HG03432 (cell line): ENCODE results near the gene LCE1B.

Experiments used
- ATAC-seq: cut with Tn5 transposase; IDR thresholded peaks from one replicate; pipeline ENCODE4 v1.9.1; 2021; ENCODE audit warnings: mild to moderate bottlenecking, moderate library complexity; ENCODE audit not compliant: unreplicated experiment

The LCE1B gene, protein sequence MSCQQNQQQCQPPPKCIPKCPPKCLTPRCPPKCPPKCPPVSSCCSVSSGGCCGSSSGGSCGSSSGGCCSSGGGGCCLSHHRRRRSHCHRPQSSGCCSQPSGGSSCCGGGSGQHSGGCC

GRCh38 chr1:152811671-152812070 lies at the start of gene LCE1B:
Gene LCE1B (plus strand): TSS chr1:152811971. CDS start chr1:152812447, 476 bp downstream.
- no peak for ATAC-seq

GRCh38 chr1:152768847-152769533 lies 42.8 kb upstream of the LCE1B start:
- ATAC-seq = no peak

DNA sequence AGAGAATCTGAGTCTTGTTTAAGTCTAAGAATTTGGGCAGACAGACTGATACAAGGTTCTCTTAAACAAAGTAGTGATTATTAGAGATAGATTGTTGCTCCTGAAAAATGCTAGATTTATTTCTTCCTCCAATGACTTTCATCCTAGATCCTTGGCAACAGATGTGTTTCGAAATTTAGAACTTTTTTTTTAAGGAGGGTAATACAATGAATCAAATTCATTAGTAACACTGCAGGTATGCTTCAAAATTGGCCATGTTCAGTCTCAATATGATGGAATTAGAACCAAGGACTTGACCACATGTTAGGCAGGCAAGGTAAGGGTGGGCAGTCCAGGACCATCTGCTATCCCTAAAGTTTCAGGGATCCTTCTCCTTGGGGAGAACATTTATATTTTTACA lies 41.4 kb upstream of the LCE1B start:
- ATAC-seq = no peak

DNA sequence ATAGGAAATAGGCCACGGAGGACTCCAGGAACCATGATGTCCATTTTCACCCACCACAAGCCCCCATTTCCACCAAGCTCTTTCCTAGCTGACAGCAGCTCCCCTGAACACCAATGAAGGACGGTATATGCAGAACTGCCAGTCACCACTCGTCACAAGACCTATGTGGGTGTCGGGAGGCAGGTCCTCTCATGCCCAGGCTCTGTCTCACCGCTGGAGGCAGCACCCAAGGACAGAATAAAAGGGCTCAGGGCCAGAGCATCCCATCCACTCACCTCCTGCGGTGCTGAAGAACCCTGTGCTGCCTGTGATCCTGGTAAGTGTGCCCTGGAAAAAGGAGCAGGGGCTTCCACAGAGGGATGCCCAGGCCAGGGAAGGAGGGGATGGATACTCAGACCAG lies 36.9 kb upstream of the LCE1B start, which contains the start of gene LCE1F:
Gene LCE1F (plus strand): TSS at position 266 of the 400 bp plus-strand sequence. CDS start 1,232 bp downstream, outside the sequence.
- no peak for ATAC-seq

GRCh38 chr1:152776361-152776760 lies 35.4 kb upstream of the LCE1B start:
- ATAC-seq = no peak

- no peak for ATAC-seq
These were observed 34.1 kb upstream of the LCE1B start for GRCh38 chr1:152777510-152778137.

GRCh38 chr1:152783095-152783494 lies 28.7 kb upstream of the LCE1B start:
- no peak for ATAC-seq

- no peak for ATAC-seq
These were observed 25.7 kb upstream of the LCE1B start, which contains the start of gene LCE1E for GRCh38 chr1:152786077-152786476. Gene LCE1E (plus strand): TSS chr1:152786257. CDS start chr1:152787300, 1,043 bp downstream.

- no peak for ATAC-seq
These were observed 16.1 kb upstream of the LCE1B start for GRCh38 chr1:152795686-152796085.

DNA sequence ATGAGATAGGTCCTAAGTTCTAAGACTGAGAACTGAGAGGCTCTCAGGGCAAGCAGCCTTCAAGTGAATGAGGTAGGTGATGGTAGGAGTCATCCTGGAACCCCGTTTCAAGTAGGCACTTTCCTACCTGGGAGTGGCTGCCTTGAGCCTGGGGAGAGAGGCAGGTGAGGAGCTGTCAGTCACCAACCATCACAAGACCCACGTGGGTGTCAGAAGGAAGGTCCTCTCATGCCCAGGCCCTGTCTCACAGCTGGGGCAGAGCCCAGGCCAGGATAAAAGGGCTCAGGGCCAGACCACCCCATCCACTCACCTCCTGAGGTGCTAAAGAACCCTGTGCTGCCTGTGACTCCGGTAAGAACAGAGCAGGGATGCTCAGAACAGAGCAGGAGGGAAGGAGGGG lies 15.3 kb upstream of the LCE1B start, which contains the start of gene LCE1D:
Gene LCE1D (plus strand): TSS at position 301 of the 400 bp plus-strand sequence. CDS start 1,074 bp downstream, outside the sequence.
- no peak for ATAC-seq

DNA sequence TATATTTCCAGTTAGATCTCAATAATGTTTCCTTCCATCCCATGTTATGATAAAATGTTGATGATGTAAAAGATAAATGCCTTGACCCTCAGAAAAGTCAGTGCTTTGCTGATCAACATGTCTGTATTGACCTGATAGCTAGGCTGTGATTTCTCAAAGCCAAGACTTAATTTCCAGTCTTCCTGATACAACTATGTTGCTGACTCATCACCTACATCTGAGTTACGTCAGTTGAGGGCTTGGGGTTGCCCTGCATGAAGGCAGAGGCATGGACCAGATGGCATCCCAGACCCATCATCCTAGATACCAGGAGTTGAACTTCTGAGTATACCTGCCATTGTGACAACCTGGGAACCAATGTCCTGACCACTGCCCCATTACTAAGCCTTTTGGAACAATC lies 10.4 kb upstream of the LCE1B start:
- no peak for ATAC-seq

DNA sequence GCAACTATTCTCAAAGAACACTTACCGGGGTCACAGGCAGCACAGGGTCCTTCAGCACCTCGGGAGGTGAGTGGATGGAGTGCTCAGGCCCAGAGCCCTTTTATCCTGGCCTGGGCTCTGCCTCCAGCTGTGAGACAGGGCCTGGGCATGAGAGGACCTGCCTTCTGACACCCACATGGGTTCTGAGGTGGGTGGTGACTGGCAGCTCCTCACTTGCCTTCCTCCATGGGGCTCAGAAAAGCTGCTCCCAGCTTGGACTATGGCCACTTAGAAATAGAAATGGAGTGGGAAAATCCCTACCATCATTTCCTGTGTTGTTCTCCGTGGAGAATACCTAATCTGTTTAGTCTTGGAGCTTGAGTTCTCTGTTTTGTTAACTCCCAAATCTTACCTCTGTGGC lies 5.2 kb upstream of the LCE1B start, which contains the start of gene LCE1C:
Gene LCE1C (minus strand): TSS at position 76 of the 400 bp plus-strand sequence. CDS start 1,173 bp downstream, outside the sequence.
- ATAC-seq = no peak

- ATAC-seq = no peak
These were observed 721 bp upstream of the LCE1B start for GRCh38 chr1:152811050-152811449.

DNA sequence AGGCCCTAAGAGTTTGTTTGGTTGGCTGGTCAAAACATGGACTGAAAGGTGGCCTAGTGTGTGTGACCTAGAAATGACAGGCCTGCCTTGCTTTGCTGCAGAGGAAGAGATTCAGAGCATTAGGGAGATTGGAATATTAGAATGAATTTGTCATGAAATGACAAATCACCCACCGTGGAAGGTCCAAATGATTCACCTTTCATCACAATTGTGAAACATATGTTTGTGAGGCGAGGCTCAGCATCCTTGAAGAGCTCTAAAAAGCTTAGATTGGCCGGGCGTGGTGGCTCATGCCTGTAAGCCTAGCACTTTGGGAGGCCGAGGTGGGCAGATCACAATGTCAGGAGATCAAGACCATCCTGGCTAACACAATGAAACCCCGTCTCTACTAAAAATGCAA lies 5.5 kb downstream of the LCE1B start:
- no peak for ATAC-seq

DNA sequence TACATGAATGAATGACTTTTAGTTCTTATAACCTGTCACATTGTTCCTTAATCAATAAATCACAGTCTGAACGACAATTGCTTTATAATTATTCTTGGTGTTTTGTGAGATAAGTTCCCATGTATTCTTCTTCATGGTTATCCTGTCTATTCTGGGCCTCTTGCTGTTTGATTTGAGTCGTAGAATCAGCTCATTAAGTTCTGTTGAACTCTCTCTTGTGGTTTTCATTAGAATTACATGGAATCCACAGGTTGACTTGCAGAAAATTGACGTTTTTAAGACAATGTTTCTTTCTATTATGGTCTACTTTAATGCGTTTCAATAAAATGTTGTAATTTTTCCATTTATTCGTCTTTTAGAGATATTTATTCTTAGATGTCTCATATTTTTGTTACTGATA lies 11.5 kb downstream of the LCE1B start:
- ATAC-seq = no peak

DNA sequence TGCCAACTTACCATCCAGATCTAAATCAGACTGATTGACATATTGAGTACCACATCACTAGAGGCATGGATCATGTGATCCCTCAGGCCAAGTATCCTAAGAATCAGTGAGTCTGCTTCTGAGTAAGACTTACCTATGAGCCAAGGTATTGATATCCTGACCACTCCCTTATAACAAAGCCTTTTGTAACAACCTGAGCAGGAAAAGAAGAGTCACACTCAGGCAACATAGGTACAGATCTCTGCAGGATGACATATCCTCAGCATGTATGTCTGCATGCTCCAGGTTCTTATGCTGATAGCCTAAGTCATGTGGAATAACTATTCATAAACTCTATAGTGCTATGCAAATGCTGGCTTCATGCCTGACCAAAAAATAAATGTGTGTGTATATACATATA lies 13.2 kb downstream of the LCE1B start:
- ATAC-seq = no peak

DNA sequence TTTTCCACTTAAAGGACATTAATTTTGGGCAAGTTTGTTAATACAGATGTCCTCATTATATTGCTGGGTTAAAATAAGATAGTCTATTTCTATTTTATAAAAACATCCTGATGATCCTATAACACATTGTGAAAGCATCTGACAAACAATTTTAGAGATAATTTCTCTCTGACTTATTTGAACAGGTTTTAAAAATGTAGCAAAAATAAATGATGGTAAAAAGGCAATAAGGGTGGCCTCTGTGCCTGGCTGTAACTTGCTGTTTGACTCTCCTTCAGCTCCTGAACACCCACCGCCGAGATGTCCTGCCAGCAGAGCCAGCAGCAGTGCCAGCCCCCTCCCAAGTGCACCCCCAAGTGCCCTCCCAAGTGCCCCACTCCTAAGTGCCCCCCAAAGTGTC lies 15.4 kb downstream of the LCE1B start, which contains the start of gene LCE1A:
Gene LCE1A (plus strand): TSS at position 301 of the 400 bp plus-strand sequence. CDS start 0 bp downstream, at position 301.
- no peak for ATAC-seq

DNA sequence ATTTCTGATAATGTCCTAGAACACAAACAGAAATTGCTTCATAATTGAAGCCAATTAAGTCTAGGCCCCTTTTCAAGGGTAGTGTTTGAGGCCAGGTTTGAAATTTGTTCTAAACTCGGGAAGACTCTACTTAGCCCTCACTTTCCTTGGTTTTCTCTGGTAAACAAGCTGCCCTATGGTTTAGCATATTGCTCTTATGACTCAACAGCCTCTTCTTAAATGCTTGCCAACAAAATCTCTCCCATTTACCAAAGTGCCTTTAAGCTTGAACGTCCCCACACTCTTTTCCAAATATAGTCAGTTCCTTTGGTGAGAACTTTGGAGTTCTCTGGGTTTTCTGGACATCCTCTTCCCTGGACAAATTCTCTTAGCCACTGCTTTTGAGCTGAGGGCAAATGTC lies 25.1 kb downstream of the LCE1B start:
- ATAC-seq = no peak

DNA sequence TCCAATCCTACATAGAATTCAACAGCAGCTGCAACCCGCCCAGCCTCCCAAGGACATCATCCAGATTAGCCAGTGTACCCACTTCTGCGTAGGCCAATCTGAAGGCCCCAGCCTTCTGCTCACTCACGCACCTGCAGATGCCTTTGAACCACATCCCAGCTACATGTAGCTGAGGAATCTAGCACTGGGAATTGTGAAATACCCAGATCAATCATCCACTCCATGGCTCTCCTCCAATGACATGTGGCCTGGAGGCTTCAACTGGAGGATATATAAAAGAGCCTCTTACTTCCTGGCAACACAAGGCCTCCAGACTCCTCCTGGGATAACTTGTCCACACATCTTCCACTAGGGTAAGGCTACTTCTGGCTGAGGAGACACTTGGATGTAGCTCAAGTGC lies 30.8 kb downstream of the LCE1B start, which contains the start of gene LCE6A:
Gene LCE6A (plus strand): TSS at position 301 of the 400 bp plus-strand sequence. CDS start 665 bp downstream, outside the sequence.
- ATAC-seq = no peak

GRCh38 chr1:152855661-152856060 lies 43.9 kb downstream of the LCE1B start:
- no peak for ATAC-seq

- no peak for ATAC-seq
These were observed 46.3 kb downstream of the LCE1B start for GRCh38 chr1:152858062-152858461.

- no peak for ATAC-seq
These were observed 47.9 kb downstream of the LCE1B start, which contains the start of gene LCE7A for GRCh38 chr1:152859696-152860095. Gene LCE7A (plus strand): TSS chr1:152859996. CDS start chr1:152860698, 702 bp downstream.
